ENCODE measurements around the gene FOXF1. TPM values are rescaled to one million over a fixed set of nuclear protein-coding genes. Genes with fewer than 3 reads are reported as not detected.

Gene FOXF1
- total and polyA plus RNA-seq, 7 donors, result 2.5 to 74.2 (median 44.6) TPM

GRCh38 chr16:86521236-86522197 lies 11.2 kb downstream of the FOXF1 start:
- intact Hi-C loops (cut with DNase I), result loop anchor here (2.0 kb wide), 1 partner anchor 703 kb away; no protein-coding TSS in a partner anchor
- no peak overlapping the region for H3K27ac ChIP-seq
- H3K4me3 ChIP-seq, result no peak overlapping the region
- TF ChIP-seq POLR2AphosphoS5 (IDR thresholded peaks at IDR 0.05) (peak in 1 of 4 donors; percentile 23), POLR2A (IDR thresholded peaks at IDR 0.05) (no peak), EP300 (IDR thresholded peaks at IDR 0.05) (no peak), CTCF (IDR thresholded peaks at IDR 0.05) (no peak)
- peak; percentile 69 for DNase-seq
- WGBS, 2 donors, result 81 to 82% methylated on average over 35 of the region's 35 CpGs
- no peaks in the 10 kb centered on the region for H3K9me3 ChIP-seq
- peaks cover 0 to 42% (median 37%) of the 10 kb centered on the region in 4 donors for H3K4me1 ChIP-seq
- H3K36me3 ChIP-seq, result peaks cover 0 to 4% (median 0%) of the 10 kb centered on the region in 4 donors
- peaks cover 3 to 4% (median 3%) of the 10 kb centered on the region in 3 donors for H3K27me3 ChIP-seq

- TF ChIP-seq POLR2AphosphoS5 (IDR thresholded peaks at IDR 0.05) (peak in 1 of 4 donors; percentile 25), EP300 (IDR thresholded peaks at IDR 0.05) (no peak), POLR2A (IDR thresholded peaks at IDR 0.05) (no peak), CTCF (IDR thresholded peaks at IDR 0.05) (no peak)
- intact Hi-C loops (cut with DNase I), result no loop called here
- WGBS, 2 donors, result 85 to 90% methylated on average over 16 of the region's 16 CpGs
Measured at GRCh38 chr16:86522634-86523033, 12.3 kb downstream of the FOXF1 start.

GRCh38 chr16:86523166-86523740 lies 12.9 kb downstream of the FOXF1 start:
- TF ChIP-seq POLR2AphosphoS5 (IDR thresholded peaks at IDR 0.05), result peak in 1 of 4 donors; percentile 45
- no peak for TF ChIP-seq POLR2A (IDR thresholded peaks at IDR 0.05)
- H3K27ac ChIP-seq, result no peak overlapping the region
- WGBS, 2 donors, result 71 to 72% methylated on average over 5 of the region's 5 CpGs
- intact Hi-C loops (cut with DNase I), result no loop called here
- no peaks in the 10 kb centered on the region for H3K36me3 ChIP-seq
- no peaks in the 10 kb centered on the region for H3K9me3 ChIP-seq
- peaks cover 0 to 4% (median 3%) of the 10 kb centered on the region in 3 donors for H3K27me3 ChIP-seq
- H3K4me3 ChIP-seq, result no peak overlapping the region
- DNase-seq, result peak; percentile 56
- peaks cover 0 to 26% (median 21%) of the 10 kb centered on the region in 4 donors for H3K4me1 ChIP-seq

More at GRCh38 chr16:86522634-86523033, 12.3 kb downstream of the FOXF1 start:
- H3K27ac ChIP-seq, result no peak overlapping the region
- peaks cover 0 to 4% (median 3%) of the 10 kb centered on the region in 3 donors for H3K27me3 ChIP-seq
- peak; percentile 63 for DNase-seq
- H3K4me1 ChIP-seq, result peaks cover 0 to 32% (median 26%) of the 10 kb centered on the region in 4 donors
- no peak overlapping the region for H3K4me3 ChIP-seq
- no peaks in the 10 kb centered on the region for H3K36me3 ChIP-seq
- H3K9me3 ChIP-seq, result no peaks in the 10 kb centered on the region

- peaks cover 0 to 4% (median 3%) of the 10 kb centered on the region in 3 donors for H3K27me3 ChIP-seq
- intact Hi-C loops (cut with DNase I), result no loop called here
- no peak overlapping the region for H3K4me3 ChIP-seq
- peak; percentile 56 for DNase-seq
- H3K36me3 ChIP-seq, result no peaks in the 10 kb centered on the region
- 54 to 69% methylated on average over 6 of the region's 6 CpGs for whole genome bisulfite sequencing, 2 donors
- H3K9me3 ChIP-seq, result no peaks in the 10 kb centered on the region
- TF ChIP-seq EP300 (IDR thresholded peaks at IDR 0.05), result no peak
- no peak for TF ChIP-seq CTCF (IDR thresholded peaks at IDR 0.05)
- TF ChIP-seq POLR2A (IDR thresholded peaks at IDR 0.05), result no peak
- TF ChIP-seq POLR2AphosphoS5 (IDR thresholded peaks at IDR 0.05), result peak in 1 of 4 donors; percentile 44
- H3K27ac ChIP-seq, result no peak overlapping the region
- peaks cover 0 to 20% (median 16%) of the 10 kb centered on the region in 4 donors for H3K4me1 ChIP-seq
Measured at GRCh38 chr16:86524029-86524428, 13.7 kb downstream of the FOXF1 start.

GRCh38 chr16:86525696-86526095 lies 15.4 kb downstream of the FOXF1 start:
- H3K4me1 ChIP-seq, result peaks cover 0 to 9% (median 4%) of the 10 kb centered on the region in 4 donors
- peak; percentile 51 for DNase-seq
- intact Hi-C loops (cut with DNase I), result no loop called here
- H3K27ac ChIP-seq, result no peak overlapping the region
- WGBS, 2 donors, result 58 to 65% methylated on average over 12 of the region's 12 CpGs
- H3K4me3 ChIP-seq, result no peak overlapping the region
- no peak for TF ChIP-seq EP300 (IDR thresholded peaks at IDR 0.05)
- no peak for TF ChIP-seq POLR2AphosphoS5 (IDR thresholded peaks at IDR 0.05)
- TF ChIP-seq POLR2A (IDR thresholded peaks at IDR 0.05), result no peak
- no peak for TF ChIP-seq CTCF (IDR thresholded peaks at IDR 0.05)
- no peaks in the 10 kb centered on the region for H3K9me3 ChIP-seq
- peaks cover 0 to 4% (median 3%) of the 10 kb centered on the region in 3 donors for H3K27me3 ChIP-seq
- no peaks in the 10 kb centered on the region for H3K36me3 ChIP-seq
